HEK293 (cell line): ENCODE data around the gene ACTR6.

Experiments used
- CTCF ChIA-PET: fragments of 350-600 bp; formaldehyde crosslinking; extraction: SDS; loops from one replicate; lab custom pipeline; 2021; ENCODE audit warnings: antibody characterized with exemption; lab: Yijun Ruan, JAX
- POLR2A ChIA-PET: fragments of 300-600 bp; formaldehyde crosslinking; extraction: SDS; loops from one replicate; lab custom pipeline; 2020; ENCODE audit warnings: antibody characterized with exemption, inconsistent platforms; lab: Yijun Ruan, JAX
- H3K27ac ChIP-seq: fragments of 200-500 bp; sonication (Bioruptor generic); 2 replicates; pipeline ENCODE4 v1.5.1; 2014; ENCODE audit warnings: low read depth, low read length, control low read depth, inconsistent platforms; ENCODE audit errors: extremely low read depth
- H3K36me3 ChIP-seq, 2 experiments: fragments of 200-500 bp in 1 of 2; sonication (Bioruptor generic) in 1 of 2; 1 replicate in 1 of 2; 2 replicates in 1 of 2; pipeline ENCODE4 v1.5.1; 2014 to 2017; ENCODE audit warnings: inconsistent platforms in 2 of 2, low read length in 2 of 2; ENCODE audit not compliant: control insufficient read depth in 2 of 2, insufficient read depth in 1 of 2
- H3K4me1 ChIP-seq: fragments of 200-500 bp; sonication (Bioruptor generic); 2 replicates; pipeline ENCODE4 v1.5.1; 2014; ENCODE audit warnings: mild to moderate bottlenecking, low read length, inconsistent platforms; ENCODE audit not compliant: control insufficient read depth, insufficient read depth
- H3K4me3 ChIP-seq: 2 replicates; pipeline ENCODE4 v1.5.1; 2011; ENCODE audit warnings: low read depth, mild to moderate bottlenecking, control low read depth, low read length, moderate library complexity
- H3K9me3 ChIP-seq: fragments of 200-500 bp; sonication (Bioruptor generic); 2 replicates; pipeline ENCODE4 v1.5.1; 2014; ENCODE audit warnings: low read depth, low read length, inconsistent platforms; ENCODE audit not compliant: control insufficient read depth, insufficient read depth
- FEZF1 ChIP-seq: fragments of 450-650 bp; formaldehyde crosslinking; IDR thresholded peaks from 2 replicates; pipeline ENCODE4 v1.5.1; 2016; ENCODE audit warnings: missing biosample characterization, missing genetic modification characterization
- HIC1 ChIP-seq: fragments of 450-650 bp; formaldehyde crosslinking; IDR thresholded peaks from 2 replicates; pipeline ENCODE4 v1.5.1; 2016; ENCODE audit warnings: missing biosample characterization, missing genetic modification characterization
- HOXA7 ChIP-seq: sonication (generic); formaldehyde crosslinking; IDR thresholded peaks from 2 replicates; pipeline ENCODE4 v1.8.1; 2022; ENCODE audit warnings: missing genetic modification reagents, borderline replicate concordance
- KLF7 ChIP-seq: fragments of 450-650 bp; formaldehyde crosslinking; IDR thresholded peaks from 2 replicates; pipeline ENCODE4 v1.5.1; 2016; ENCODE audit warnings: missing biosample characterization, missing genetic modification characterization, borderline replicate concordance
- ZEB2 ChIP-seq: fragments of 450-650 bp; formaldehyde crosslinking; IDR thresholded peaks from 2 replicates; pipeline ENCODE4 v1.5.1; 2016; ENCODE audit warnings: missing biosample characterization, missing genetic modification characterization
- ZNF10 ChIP-seq: fragments of 450-650 bp; formaldehyde crosslinking; IDR thresholded peaks from 2 replicates; pipeline ENCODE4 v1.5.1; 2017; ENCODE audit warnings: missing biosample characterization, missing genetic modification characterization
- ZNF138 ChIP-seq: fragments of 450-650 bp; formaldehyde crosslinking; IDR thresholded peaks from 2 replicates; pipeline ENCODE4 v1.5.1; 2016; ENCODE audit warnings: missing biosample characterization, missing genetic modification characterization, borderline replicate concordance
- ZNF175 ChIP-seq: fragments of 450-650 bp; formaldehyde crosslinking; IDR thresholded peaks from 2 replicates; pipeline ENCODE4 v1.5.1; 2016; ENCODE audit warnings: missing biosample characterization, missing genetic modification characterization
- ZNF202 ChIP-seq: fragments of 450-650 bp; formaldehyde crosslinking; IDR thresholded peaks from 2 replicates; pipeline ENCODE4 v1.5.1; 2016; ENCODE audit warnings: missing biosample characterization, missing genetic modification characterization, borderline replicate concordance
- ZNF24 ChIP-seq: fragments of 450-650 bp; formaldehyde crosslinking; IDR thresholded peaks from 2 replicates; pipeline ENCODE4 v1.5.1; 2016; ENCODE audit warnings: missing biosample characterization, missing genetic modification characterization
- ZNF433 ChIP-seq: fragments of 450-650 bp; formaldehyde crosslinking; IDR thresholded peaks from 2 replicates; pipeline ENCODE4 v1.5.1; 2016; ENCODE audit warnings: missing biosample characterization, missing genetic modification characterization, low read depth
- ZNF48 ChIP-seq: fragments of 450-650 bp; formaldehyde crosslinking; IDR thresholded peaks from 2 replicates; pipeline ENCODE4 v1.5.1; 2016; ENCODE audit warnings: missing biosample characterization, missing genetic modification characterization
- ZNF580 ChIP-seq: fragments of 450-650 bp; formaldehyde crosslinking; IDR thresholded peaks from 2 replicates; pipeline ENCODE4 v1.5.1; 2016; ENCODE audit warnings: missing biosample characterization, missing genetic modification characterization
- ZNF747 ChIP-seq: fragments of 450-650 bp; formaldehyde crosslinking; IDR thresholded peaks from 2 replicates; pipeline ENCODE4 v1.5.1; 2016; ENCODE audit warnings: missing biosample characterization, missing genetic modification characterization
- ZNF76 ChIP-seq: fragments of 450-650 bp; formaldehyde crosslinking; IDR thresholded peaks from 2 replicates; pipeline ENCODE4; 2016; ENCODE audit warnings: low read depth, missing biosample characterization, missing genetic modification characterization, borderline replicate concordance
- ZNF768 ChIP-seq: fragments of 450-650 bp; formaldehyde crosslinking; IDR thresholded peaks from 2 replicates; pipeline ENCODE4 v1.5.1; 2018; ENCODE audit warnings: missing biosample characterization, mild to moderate bottlenecking, missing genetic modification characterization
- ZNF830 ChIP-seq: fragments of 450-650 bp; IDR thresholded peaks from 2 replicates; pipeline ENCODE4 v1.5.0; 2018; ENCODE audit warnings: missing biosample characterization, missing genetic modification characterization, low read depth, mild to moderate bottlenecking, moderate library complexity
- ZSCAN16 ChIP-seq: fragments of 450-650 bp; formaldehyde crosslinking; IDR thresholded peaks from 2 replicates; pipeline ENCODE4 v1.5.1; 2016; ENCODE audit warnings: missing biosample characterization, missing genetic modification characterization
- TF ChIP-seq, protein P1 (sequence below): fragments of 450-650 bp; formaldehyde crosslinking; conservative IDR thresholded peaks from 2 replicates; pipeline ENCODE4 v1.5.1; 2016; ENCODE audit warnings: low read depth, missing biosample characterization, missing genetic modification characterization
- TF ChIP-seq, protein P2 (sequence below): fragments of 450-650 bp; formaldehyde crosslinking; IDR thresholded peaks from 2 replicates; pipeline ENCODE4 v1.5.1; 2016; ENCODE audit warnings: missing biosample characterization, missing genetic modification characterization

Gene ACTR6

GRCh38 chr12:100208834-100209233 lies 8.2 kb downstream of the ACTR6 start:
- POLR2A ChIA-PET = no interaction called here

GRCh38 chr12:100211698-100212097 lies 11.1 kb downstream of the ACTR6 start:
- H3K9me3 ChIP-seq = no peaks in the 10 kb centered on the region
- POLR2A ChIA-PET = no interaction called here
- no peak for TF ChIP-seq ZNF580
- TF ChIP-seq, all 188 proteins: peak for 0
- Histone ChIP-seq H3K36me3 (peaks cover 72 to 78% of the 10 kb centered on the region in 2 experiments), H3K4me3 (no peak overlapping the region), H3K4me1 (no peaks in the 10 kb centered on the region), H3K27ac (no peak overlapping the region)
- CTCF ChIA-PET = interaction anchor here (0.6 kb wide), 1 partner anchor 83 kb away, joined by 3 read pairs; no protein-coding TSS in a partner anchor

More at GRCh38 chr12:100208834-100209233, 8.2 kb downstream of the ACTR6 start:
- CTCF ChIA-PET = interaction anchor here (0.6 kb wide), 1 partner anchor 67 kb away, joined by 3 read pairs; no protein-coding TSS in a partner anchor
- Histone ChIP-seq H3K4me1 (no peaks in the 10 kb centered on the region), H3K27ac (no peak overlapping the region), H3K36me3 (peaks cover 69 to 72% of the 10 kb centered on the region in 2 experiments), H3K4me3 (no peak overlapping the region), H3K9me3 (no peaks in the 10 kb centered on the region)
- TF ChIP-seq ZNF138 (tag by site-specific recombination) (no peak), ZNF768 (tag by site-specific recombination) (no peak), HIC1 (tag by site-specific recombination) (no peak), ZNF10 (tag by site-specific recombination) (no peak), ZEB2 (tag by site-specific recombination) (no peak), ZNF24 (tag by site-specific recombination) (no peak), ZNF48 (no peak)
- TF ChIP-seq, protein P1, sequence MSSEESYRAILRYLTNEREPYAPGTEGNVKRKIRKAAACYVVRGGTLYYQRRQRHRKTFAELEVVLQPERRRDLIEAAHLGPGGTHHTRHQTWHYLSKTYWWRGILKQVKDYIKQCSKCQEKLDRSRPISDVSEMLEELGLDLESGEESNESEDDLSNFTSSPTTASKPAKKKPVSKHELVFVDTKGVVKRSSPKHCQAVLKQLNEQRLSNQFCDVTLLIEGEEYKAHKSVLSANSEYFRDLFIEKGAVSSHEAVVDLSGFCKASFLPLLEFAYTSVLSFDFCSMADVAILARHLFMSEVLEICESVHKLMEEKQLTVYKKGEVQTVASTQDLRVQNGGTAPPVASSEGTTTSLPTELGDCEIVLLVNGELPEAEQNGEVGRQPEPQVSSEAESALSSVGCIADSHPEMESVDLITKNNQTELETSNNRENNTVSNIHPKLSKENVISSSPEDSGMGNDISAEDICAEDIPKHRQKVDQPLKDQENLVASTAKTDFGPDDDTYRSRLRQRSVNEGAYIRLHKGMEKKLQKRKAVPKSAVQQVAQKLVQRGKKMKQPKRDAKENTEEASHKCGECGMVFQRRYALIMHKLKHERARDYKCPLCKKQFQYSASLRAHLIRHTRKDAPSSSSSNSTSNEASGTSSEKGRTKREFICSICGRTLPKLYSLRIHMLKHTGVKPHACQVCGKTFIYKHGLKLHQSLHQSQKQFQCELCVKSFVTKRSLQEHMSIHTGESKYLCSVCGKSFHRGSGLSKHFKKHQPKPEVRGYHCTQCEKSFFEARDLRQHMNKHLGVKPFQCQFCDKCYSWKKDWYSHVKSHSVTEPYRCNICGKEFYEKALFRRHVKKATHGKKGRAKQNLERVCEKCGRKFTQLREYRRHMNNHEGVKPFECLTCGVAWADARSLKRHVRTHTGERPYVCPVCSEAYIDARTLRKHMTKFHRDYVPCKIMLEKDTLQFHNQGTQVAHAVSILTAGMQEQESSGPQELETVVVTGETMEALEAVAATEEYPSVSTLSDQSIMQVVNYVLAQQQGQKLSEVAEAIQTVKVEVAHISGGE (tag by site-specific recombination) = no peak

DNA sequence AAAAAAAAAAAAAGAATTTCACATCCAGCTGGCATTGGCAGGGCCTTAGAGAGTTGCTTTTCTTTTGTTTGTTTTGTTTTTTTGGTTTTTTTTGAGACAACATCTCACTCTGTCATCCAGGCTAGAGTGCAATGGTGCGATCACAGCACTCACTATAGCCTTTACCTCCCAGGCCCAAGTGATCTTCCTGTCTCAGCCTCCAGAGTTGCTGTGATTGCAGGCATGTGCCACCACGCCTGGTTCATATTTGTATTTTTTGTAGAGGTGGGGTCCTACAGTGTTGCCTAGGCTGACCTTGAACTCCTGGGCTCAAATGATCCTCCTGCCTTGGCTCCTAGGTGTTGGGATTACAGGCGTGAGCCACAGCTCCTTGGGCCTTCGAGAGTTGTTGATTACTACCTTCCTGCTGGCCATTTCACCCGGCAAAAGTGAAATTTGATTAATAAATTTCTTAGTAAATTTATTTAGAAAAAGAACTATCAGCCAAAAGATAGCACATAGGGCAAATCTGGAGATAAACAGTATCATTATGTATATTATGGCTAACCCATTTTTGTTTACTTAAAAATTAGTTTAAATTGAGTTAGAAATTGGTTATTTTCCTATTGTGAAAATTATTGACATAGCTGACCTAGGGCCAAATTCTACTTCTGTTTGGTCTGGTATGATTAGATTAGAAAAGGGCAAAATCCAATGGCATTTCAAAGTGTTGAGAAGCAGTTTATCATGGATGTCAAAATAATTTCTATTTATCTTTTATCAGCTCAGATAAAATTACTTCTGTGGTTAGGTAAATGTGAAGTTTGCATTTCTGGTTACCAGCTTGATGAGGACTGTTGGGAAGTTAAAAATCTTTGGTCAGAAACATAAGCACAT lies 12.6 kb downstream of the ACTR6 start:
- no peak overlapping the region for H3K4me3 ChIP-seq
- ChIA-PET CTCF (interaction anchor here (0.5 kb wide), 2 partner anchors 74 to 348 kb away, joined by 3 to 5 read pairs; no protein-coding TSS in a partner anchor), POLR2A (no interaction called here)
- H3K9me3 ChIP-seq = no peaks in the 10 kb centered on the region
- H3K4me1 ChIP-seq = no peaks in the 10 kb centered on the region
- H3K36me3 ChIP-seq = peaks cover 62 to 64% of the 10 kb centered on the region in 2 experiments
- no peak overlapping the region for H3K27ac ChIP-seq
- no peak for TF ChIP-seq FEZF1 (tag by site-specific recombination)
- no peak for TF ChIP-seq KLF7 (tag by site-specific recombination)
- TF ChIP-seq ZNF747 (tag by site-specific recombination) = no peak
- TF ChIP-seq, protein P2, sequence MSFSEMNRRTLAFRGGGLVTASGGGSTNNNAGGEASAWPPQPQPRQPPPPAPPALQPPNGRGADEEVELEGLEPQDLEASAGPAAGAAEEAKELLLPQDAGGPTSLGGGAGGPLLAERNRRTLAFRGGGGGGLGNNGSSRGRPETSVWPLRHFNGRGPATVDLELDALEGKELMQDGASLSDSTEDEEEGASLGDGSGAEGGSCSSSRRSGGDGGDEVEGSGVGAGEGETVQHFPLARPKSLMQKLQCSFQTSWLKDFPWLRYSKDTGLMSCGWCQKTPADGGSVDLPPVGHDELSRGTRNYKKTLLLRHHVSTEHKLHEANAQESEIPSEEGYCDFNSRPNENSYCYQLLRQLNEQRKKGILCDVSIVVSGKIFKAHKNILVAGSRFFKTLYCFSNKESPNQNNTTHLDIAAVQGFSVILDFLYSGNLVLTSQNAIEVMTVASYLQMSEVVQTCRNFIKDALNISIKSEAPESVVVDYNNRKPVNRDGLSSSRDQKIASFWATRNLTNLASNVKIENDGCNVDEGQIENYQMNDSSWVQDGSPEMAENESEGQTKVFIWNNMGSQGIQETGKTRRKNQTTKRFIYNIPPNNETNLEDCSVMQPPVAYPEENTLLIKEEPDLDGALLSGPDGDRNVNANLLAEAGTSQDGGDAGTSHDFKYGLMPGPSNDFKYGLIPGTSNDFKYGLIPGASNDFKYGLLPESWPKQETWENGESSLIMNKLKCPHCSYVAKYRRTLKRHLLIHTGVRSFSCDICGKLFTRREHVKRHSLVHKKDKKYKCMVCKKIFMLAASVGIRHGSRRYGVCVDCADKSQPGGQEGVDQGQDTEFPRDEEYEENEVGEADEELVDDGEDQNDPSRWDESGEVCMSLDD (tag by site-specific recombination) = no peak
- no peak for TF ChIP-seq ZNF830
- TF ChIP-seq ZSCAN16 (tag by site-specific recombination) = no peak
- TF ChIP-seq ZNF202 (tag by site-specific recombination) = no peak
- TF ChIP-seq ZNF175 (tag by site-specific recombination) = no peak
- TF ChIP-seq HOXA7 (CRISPR knock-in tag) = no peak
- TF ChIP-seq ZNF433 (tag by site-specific recombination) = no peak
- TF ChIP-seq ZNF76 (tag by site-specific recombination) = no peak
